Measurements from ENCODE around the gene CENPS.

DNA sequence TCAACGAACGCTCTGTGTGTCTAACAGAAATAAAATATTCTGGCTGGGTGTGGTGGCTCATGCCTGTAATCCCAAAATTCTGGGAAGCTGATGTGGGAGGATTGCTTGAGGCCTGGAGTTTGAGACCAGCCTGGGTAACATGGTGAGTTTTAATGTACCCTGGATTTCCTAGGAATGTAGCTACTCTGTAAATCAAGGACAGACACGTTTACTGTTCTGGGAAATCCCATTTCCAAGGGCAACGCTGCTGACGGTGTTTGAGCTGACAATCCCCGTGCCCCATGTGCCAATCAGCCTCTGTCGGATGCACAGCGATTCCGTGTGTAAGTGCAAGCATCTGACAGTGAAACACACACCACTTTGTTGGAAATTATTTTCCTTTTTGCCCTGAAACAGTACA is 27.6 kb downstream of the CENPS start:
- TF ChIP-seq, protein P1, sequence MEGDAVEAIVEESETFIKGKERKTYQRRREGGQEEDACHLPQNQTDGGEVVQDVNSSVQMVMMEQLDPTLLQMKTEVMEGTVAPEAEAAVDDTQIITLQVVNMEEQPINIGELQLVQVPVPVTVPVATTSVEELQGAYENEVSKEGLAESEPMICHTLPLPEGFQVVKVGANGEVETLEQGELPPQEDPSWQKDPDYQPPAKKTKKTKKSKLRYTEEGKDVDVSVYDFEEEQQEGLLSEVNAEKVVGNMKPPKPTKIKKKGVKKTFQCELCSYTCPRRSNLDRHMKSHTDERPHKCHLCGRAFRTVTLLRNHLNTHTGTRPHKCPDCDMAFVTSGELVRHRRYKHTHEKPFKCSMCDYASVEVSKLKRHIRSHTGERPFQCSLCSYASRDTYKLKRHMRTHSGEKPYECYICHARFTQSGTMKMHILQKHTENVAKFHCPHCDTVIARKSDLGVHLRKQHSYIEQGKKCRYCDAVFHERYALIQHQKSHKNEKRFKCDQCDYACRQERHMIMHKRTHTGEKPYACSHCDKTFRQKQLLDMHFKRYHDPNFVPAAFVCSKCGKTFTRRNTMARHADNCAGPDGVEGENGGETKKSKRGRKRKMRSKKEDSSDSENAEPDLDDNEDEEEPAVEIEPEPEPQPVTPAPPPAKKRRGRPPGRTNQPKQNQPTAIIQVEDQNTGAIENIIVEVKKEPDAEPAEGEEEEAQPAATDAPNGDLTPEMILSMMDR (conservative IDR thresholded peaks at IDR 0.05) = no peak
- no peak for TF ChIP-seq ZFX (IDR thresholded peaks at IDR 0.05)
